Choroid plexus epithelial cell (primary cell): Measurements from ENCODE around the gene RAB11A.
A peak's percentile ranks its signal among the peaks of the same experiment; 100 is the strongest.

Experiments used
- DNase-seq: peaks from one replicate; pipeline ENCODE4 v3.0.0-alpha.2; 2010; ENCODE audit warnings: low read depth
- H3K4me3 ChIP-seq: 2 replicates; pipeline ENCODE4 v1.5.1; 2011; ENCODE audit warnings: low read depth, mild to moderate bottlenecking, control low read depth, low read length, moderate library complexity
- CTCF ChIP-seq: conservative IDR thresholded peaks from 2 replicates; pipeline ENCODE4 v1.5.1; 2011; ENCODE audit warnings: low read depth, mild to moderate bottlenecking, control low read depth, inconsistent platforms, low read length, moderate library complexity

Gene RAB11A

DNA sequence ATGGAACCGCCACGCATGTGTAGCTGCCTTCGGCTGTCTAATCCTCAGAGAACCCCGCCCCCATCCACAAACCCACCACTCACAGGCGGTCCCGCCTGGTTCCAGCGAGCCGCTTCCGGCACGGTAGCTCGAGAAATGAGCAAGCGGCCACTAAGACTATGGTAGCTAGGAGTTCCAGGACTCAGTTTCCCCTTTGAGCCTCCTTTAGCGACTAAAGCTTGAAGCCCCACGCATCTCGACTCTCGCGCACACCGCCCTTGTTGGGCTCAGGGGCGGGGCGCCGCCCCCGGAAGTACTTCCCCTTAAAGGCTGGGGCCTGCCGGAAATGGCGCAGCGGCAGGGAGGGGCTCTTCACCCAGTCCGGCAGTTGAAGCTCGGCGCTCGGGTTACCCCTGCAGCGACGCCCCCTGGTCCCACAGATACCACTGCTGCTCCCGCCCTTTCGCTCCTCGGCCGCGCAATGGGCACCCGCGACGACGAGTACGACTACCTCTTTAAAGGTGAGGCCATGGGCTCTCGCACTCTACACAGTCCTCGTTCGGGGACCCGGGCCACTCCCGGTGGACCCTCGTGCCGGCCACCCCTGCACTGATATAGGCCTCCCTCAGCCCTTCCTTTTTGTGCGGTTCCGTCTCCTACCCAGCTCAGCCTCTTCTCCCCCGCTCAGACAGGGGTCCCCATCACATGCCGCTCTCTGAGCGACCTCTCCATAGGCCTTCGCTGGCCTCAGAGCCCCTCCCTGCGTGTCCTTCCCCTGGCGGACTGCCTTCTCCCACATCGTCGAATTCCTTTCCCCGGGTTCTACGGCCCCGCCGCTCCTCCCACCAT, at the start of gene RAB11A:
TSS of gene RAB11A (plus strand) at position 366 of the 828 bp plus-strand sequence. CDS start at position 461, 95 bp downstream.
- peak within 1 kb of the TSS; percentile 76 for H3K4me3 ChIP-seq
- DNase-seq, result peak; percentile 98
- peak; percentile 45 for TF ChIP-seq CTCF

DNA sequence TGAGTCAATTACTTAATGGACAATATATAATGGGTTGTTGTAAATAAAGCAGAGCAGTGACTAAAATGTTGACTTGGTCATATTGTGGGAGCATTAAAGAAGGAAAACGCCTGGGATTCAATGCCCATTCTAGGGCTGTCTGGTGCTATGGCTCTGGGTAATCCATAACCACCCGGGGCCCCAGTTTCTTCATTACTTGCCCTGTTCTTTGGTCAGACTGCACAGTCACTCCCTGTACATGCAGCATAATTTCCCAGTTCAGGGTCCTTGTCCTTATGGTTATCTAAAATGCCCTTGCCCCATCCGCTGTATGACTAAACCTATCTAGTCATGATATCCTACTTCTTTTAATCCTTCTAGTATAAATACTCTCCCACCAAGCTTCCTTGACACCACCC, 49.7 kb upstream of the RAB11A start:
- H3K4me3 ChIP-seq, result no peak overlapping the region
- no peak for TF ChIP-seq CTCF
- DNase-seq, result no peak

GRCh38 chr15:65821070-65821469, 48.2 kb upstream of the RAB11A start:
- no peak overlapping the region for H3K4me3 ChIP-seq
- no peak for TF ChIP-seq CTCF
- DNase-seq, result no peak

DNA sequence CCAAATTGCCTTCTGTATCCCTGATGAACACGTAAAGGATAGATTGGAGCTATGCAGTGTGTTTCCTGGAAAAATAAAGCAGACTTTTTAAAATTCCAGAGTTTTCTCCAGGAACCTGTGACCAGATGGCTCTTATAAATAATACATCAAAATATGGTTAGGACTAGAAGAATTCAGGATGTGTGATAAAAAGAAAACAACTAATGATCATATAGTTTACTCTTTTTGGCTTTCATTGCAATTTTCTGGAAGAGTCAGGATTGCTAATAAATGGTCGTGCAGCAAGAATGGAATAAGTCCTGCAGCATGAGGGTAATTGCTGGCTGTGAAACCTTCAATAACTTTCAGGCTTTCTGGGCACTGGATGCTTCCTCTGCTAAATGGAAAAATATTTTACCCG, 47.0 kb upstream of the RAB11A start:
- TF ChIP-seq CTCF, result no peak
- no peak for DNase-seq
- H3K4me3 ChIP-seq, result no peak overlapping the region

- peak; percentile 86 for DNase-seq
Observed at GRCh38 chr15:65824031-65824743, 45.1 kb upstream of the RAB11A start.

DNA sequence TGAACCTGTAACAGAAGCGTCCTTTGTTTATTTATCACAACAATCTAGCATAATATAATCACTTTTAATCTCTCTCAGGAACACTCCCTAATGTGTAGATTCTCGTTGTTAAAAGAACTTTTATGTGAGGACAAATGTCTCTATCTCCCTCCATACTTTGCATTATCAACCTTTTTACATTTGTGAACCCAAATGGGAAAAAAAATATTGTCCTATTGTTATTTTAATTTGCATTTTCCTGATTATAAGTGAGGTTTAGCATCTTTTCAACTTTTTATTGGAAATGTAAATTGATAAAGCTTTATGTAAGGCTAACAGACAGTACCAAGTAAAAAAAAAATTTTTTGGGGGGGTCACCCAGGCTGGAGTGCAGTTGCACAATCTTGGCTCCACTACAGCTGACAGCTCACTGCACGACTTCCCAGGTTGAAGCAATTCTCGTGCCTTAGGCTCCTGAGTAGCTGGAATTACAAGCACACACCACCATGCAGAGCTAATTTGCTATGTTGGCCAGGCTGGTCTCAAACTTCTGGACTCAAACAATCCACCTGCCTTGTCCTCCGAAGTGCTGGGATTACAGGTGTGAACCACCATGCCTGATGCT, 44.2 kb upstream of the RAB11A start:
- H3K4me3 ChIP-seq, result no peak overlapping the region
- no peak for TF ChIP-seq CTCF
- DNase-seq, result peak; percentile 79

More at GRCh38 chr15:65824031-65824743, 45.1 kb upstream of the RAB11A start:
- no peak overlapping the region for H3K4me3 ChIP-seq
- peak; percentile 87 for TF ChIP-seq CTCF
